ENCODE measurements around the gene SSTR5. TPM values are rescaled to one million over a fixed set of nuclear protein-coding genes. Genes with fewer than 3 reads are reported as not detected.

SSTR5 gene
- total and polyA plus RNA-seq, 11 donors = 0.22 to 20.1 (median 3.6) TPM

GRCh38 chr16:1127101-1127500, 54.6 kb downstream of the SSTR5 start:
- intact Hi-C loops (cut with DNase I) = no loop called here
- WGBS, 4 donors = 43 to 50% (median 48%) methylated on average over 11 to 16 of the region's 16 CpGs
- TF ChIP-seq POLR2A (IDR thresholded peaks at IDR 0.05) = no peak
- TF ChIP-seq, protein P1, sequence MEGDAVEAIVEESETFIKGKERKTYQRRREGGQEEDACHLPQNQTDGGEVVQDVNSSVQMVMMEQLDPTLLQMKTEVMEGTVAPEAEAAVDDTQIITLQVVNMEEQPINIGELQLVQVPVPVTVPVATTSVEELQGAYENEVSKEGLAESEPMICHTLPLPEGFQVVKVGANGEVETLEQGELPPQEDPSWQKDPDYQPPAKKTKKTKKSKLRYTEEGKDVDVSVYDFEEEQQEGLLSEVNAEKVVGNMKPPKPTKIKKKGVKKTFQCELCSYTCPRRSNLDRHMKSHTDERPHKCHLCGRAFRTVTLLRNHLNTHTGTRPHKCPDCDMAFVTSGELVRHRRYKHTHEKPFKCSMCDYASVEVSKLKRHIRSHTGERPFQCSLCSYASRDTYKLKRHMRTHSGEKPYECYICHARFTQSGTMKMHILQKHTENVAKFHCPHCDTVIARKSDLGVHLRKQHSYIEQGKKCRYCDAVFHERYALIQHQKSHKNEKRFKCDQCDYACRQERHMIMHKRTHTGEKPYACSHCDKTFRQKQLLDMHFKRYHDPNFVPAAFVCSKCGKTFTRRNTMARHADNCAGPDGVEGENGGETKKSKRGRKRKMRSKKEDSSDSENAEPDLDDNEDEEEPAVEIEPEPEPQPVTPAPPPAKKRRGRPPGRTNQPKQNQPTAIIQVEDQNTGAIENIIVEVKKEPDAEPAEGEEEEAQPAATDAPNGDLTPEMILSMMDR (IDR thresholded peaks at IDR 0.05) = no peak

DNA sequence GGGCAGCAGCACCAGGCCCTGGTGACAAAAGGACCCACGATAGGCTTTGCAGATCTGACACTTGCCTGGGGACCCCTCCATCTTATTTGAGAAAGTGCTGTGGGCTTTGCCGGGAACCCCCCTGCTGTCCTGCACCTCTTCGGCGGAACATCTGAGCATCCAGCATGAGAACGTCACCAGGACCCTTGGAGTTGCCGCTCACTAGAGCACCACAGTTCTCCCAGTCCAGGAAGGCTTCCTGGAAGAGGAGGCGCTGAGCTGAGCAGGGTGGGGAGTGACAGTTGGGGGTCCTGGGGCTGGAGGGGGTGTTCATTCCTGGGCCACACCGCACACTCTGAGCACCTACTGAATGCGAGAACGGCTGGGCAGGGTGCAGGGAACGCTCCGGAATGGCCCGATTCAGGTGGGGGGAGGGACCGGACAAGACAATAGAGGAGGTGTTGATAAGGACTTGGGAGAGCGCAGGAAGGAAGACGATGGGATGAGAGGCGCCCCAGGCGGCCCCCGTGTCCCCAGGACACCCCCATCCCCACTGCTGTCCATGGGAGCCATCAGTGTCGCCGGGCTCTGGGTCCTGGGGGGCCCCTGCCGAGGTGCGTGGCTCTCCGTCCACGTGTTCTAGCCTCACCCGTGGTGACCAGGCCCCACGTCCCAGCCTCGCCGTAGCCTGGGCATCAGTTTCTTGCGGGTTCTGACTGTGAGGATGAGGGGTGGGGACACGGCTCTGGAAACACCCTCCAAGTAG, 55.6 kb downstream of the SSTR5 start:
- DNase-seq = no peak

More at GRCh38 chr16:1127101-1127500, 54.6 kb downstream of the SSTR5 start:
- Histone ChIP-seq H3K4me1 (no peaks in the 10 kb centered on the region), H3K9me3 (no peaks in the 10 kb centered on the region), H3K27ac (no peak overlapping the region), H3K27me3 (peaks cover 0 to 33% (median 3%) of the 10 kb centered on the region in 9 donors), H3K4me3 (no peak overlapping the region), H3K36me3 (no peaks in the 10 kb centered on the region)
- ATAC-seq (no peak), DNase-seq (no peak)

DNA sequence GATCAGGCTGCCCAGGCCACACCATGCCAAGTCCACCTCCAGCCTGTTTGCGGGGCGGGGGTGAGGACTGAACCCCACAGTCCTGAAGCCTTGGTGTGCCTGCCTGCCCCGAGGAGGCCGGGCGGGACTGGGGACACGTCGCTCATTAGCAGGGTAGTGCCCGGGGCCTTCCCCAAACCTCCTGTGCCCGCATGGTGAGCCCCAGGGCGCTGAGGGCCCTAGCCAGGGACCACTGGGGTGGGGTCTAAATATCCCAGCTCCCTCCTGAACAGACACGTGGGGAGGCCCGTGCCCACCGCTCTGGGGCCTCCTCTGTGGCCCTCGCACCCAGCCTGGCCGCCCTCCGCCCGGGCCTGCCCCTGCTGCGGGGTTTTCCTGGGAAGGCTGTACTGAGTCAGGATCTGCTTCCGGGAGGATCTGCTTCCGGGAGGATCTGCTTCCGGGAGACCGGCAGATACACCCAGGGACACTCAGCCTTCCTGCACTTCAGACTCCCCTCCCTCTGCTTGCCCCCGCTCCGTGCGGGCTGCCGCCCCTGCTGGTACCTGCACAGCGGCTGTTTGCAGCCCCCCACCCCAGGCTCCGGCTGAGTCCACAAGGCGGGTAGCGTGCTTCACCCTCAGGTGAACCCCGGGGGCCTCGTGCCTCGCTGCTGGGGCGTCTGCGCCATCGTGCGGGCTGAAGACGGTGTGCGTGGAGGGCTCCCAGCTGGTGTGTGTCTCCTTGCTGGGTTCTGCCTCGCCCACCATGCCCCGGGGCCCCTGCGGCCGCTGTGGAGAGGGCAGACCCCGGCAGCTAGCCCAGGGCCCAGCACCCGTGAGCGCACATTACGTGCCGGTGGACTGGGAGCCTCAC, 56.8 kb downstream of the SSTR5 start:
- intact Hi-C loops (cut with DNase I) = no loop called here
- peaks cover 0 to 28% (median 7%) of the 10 kb centered on the region in 9 donors for H3K27me3 ChIP-seq
- 89 to 93% (median 90%) methylated on average over 25 to 48 of the region's 48 CpGs for WGBS, 4 donors

More for the DNA sequence above, 55.6 kb downstream of the SSTR5 start:
- 76 to 87% (median 86%) methylated on average over 20 to 31 of the region's 31 CpGs for WGBS, 4 donors
- TF ChIP-seq, protein P1 (IDR thresholded peaks at IDR 0.05) = no peak
- no peak for TF ChIP-seq POLR2A (IDR thresholded peaks at IDR 0.05)
- no peak for ATAC-seq
- intact Hi-C loops (cut with DNase I) = no loop called here
- Histone ChIP-seq H3K4me3 (no peak overlapping the region), H3K36me3 (no peaks in the 10 kb centered on the region), H3K27me3 (peaks cover 0 to 33% (median 3%) of the 10 kb centered on the region in 9 donors), H3K9me3 (no peaks in the 10 kb centered on the region), H3K4me1 (no peaks in the 10 kb centered on the region), H3K27ac (no peak overlapping the region)

More for the DNA sequence above, 56.8 kb downstream of the SSTR5 start:
- TF ChIP-seq, protein P1 (IDR thresholded peaks at IDR 0.05) = no peak
- no peak for TF ChIP-seq POLR2A (IDR thresholded peaks at IDR 0.05)
- Histone ChIP-seq H3K4me1 (no peaks in the 10 kb centered on the region), H3K9me3 (no peaks in the 10 kb centered on the region), H3K4me3 (no peak overlapping the region), H3K27ac (no peak overlapping the region), H3K36me3 (no peaks in the 10 kb centered on the region)
- ATAC-seq = no peak
- DNase-seq = no peak

Data from heart left ventricle (tissue), 16 donors.